GM08714 (cell line): ENCODE data around the gene CCDC134.

Experiments
- H3K4me3 ChIP-seq: fragments of 200-500 bp; sonication (Bioruptor generic); 2 replicates; pipeline ENCODE4 v1.5.1; 2014; ENCODE audit warnings: mild to moderate bottlenecking, low read length, inconsistent platforms
- ZNF274 ChIP-seq: IDR thresholded peaks from 2 replicates; pipeline ENCODE4 v1.6.1; 2012; ENCODE audit warnings: mild to moderate bottlenecking, low read depth, low read length

CCDC134 gene

DNA sequence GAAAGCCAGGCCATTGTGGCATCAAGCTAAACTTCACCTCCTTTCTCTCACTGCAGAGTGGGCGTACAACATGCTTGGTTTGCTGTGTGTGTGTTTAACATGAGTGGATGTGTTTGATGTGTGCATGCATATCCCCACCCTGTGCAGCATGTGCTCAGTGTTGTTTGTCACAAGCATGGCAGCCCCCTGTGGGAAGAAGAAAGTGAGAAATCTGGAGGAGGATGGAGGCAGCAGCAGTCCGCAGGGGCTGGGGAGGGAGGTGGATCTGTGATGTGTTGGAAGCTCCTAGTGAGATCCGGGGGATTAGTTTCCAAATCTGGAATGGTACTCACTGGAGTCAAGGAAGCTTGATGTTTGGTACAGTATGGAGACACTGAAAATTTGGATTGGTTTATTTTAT is 24.1 kb upstream of the CCDC134 start:
- no peak overlapping the region for H3K4me3 ChIP-seq
- TF ChIP-seq ZNF274: no peak

DNA sequence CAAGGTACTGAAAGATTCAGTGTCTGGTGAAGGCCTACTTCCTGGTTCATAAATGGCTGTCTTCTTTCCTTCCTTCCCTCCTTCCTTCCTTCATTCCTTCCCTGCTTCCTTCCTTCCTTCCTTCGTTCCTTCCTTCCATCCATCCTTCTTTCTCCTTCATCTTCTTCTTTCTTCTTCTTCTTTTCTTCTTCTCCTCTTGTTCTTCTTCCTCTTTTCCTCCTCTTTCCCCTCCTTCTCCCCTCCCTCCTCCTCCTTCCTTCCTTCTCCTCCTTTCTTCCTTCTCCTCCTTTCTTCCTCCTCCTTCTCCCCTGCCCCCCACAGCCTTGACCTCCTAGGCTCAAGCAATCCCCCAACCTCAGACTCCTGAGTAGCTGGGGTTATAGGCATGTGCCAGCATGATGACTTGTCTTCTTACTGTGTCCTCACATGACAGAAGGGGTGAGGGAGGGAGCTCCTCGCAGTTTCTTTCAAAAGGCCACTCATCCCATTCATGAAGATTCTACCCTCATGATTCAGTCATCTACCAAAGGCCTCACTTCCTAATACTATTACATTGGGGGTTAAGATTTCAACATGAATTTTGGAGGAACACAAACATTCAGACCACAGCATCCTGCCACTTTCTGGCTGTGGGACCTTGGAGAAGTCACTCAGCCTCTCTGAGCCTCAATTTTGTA is 22.6 kb upstream of the CCDC134 start:
- no peak for TF ChIP-seq ZNF274
- H3K4me3 ChIP-seq: no peak overlapping the region

DNA sequence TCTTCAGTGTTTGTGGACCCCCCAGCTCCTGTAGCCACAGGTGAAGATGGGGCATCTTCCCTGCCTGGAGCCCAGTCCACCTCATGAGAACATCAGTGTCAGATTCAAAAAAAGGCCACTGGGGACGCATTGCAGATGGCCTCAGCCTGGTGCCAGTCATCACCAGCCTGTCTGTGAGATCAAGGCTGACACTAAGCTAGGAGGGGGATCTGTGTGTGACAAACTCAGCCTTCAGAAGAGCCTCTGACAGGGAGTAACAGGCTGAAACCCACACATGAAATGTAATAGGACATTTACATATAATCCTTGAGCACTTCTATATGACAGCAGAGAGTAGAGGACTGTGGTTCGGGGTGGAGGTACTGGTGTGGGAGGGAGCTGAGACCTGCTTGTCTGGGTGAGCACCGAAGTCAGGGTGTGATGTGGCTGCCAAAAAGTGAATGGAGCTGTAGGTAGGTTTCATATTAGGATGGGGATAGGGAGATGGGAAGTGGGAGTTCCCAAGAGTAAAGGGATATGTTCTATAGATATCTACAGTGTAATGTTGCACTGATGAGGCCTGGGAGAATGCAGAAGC is 20.5 kb upstream of the CCDC134 start:
- TF ChIP-seq ZNF274: no peak
- no peak overlapping the region for H3K4me3 ChIP-seq

DNA sequence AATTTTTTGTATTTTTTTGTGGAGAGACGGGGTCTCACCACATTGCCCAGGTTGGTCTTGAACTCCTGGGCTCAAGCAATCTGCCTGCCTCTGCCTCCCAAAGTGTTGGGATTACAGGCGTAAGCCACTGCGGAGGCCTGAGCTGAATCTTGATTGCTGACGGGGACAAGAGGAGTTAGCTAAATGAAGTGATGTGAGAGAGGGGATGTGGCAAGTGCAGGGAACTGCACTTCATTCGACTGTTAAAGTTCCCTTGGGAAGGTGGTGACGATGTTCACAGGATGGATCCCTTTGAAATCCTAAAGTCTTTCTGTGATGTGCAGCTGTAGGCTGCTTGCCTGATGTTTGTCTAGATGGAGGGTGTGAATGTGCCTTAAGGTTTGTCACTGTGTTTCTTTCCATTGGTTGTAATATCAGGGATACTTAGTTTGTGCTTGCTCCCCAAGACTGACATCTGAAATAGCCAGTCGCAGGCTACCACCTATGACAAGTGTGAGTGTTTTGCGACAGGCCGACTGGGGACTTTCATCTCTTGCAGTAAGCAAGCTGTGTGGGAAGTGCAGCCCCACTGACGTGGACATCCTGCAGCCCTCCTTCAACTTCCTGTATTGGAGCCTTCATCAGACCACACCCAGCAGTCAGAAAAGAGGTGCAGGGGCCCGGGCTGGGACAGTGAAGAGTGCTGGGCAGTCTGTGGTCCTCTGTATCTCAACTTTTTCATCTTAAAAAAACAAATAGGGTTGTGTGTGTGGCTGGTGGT is 19.6 kb upstream of the CCDC134 start:
- TF ChIP-seq ZNF274: no peak
- peak overlapping the region; percentile 63; the same call in 1 of the 2 replicates for H3K4me3 ChIP-seq

DNA sequence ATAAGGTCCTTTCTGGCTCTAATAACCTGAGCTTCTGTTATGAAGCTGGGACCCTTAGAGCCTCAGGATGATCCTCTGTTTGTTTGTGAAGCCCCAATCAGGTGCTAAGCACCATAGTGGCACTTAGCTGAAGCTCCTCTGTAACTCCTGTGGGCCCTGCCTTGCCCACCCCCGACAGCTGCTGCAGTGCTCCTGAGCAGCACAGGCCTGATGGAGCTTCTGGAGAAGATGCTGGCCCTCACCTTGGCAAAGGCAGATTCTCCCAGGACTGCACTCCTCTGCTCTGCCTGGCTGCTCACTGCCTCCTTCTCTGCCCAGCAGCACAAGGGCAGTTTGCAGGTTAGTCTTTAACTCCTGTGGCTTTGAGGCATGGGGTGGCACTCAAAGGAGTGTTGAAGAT is 19.0 kb upstream of the CCDC134 start:
- H3K4me3 ChIP-seq: peak overlapping the region; percentile 63; the same call in 1 of the 2 replicates
- TF ChIP-seq ZNF274: no peak

DNA sequence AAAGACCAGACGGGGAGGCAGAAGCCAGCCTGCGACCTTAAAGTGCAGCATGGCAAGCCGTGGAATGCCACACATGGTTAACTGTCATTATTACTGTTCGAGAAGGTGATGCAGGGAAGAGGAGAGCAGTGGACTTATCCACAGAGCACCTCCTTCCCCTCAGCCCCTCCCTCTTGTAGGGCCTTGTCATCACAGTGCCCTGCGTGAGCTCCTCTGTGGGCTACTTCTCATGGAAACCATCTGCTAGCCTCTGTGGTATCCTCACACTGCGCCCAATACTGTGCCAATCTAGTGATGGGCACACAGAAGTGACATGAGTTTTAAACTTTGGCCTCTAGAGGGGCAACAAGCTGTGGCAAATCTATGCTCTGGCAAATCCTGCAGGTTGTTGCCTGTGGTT is 18.2 kb upstream of the CCDC134 start:
- H3K4me3 ChIP-seq: peak overlapping the region; percentile 44; the same call in 1 of the 2 replicates
- TF ChIP-seq ZNF274: no peak

DNA sequence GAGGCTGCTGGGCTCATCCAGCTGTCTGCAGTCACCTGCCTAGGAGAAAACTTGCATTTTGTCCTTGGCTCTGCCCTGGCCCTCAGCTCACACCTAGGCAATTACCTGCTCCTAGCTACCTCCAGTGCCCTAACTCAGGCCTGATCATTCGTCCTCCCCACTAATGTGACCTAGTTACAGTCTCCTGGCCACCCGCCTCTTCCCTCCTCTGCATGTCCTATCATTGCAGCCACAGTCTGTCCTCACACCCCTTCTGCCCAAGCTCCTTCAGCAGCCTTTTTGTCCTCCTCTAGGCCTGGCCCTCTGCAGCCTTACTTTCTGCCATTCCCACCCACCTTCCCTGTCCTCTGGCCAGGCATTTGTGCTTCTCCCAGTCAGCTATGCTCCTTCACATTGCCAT is 17.7 kb upstream of the CCDC134 start:
- peak overlapping the region; percentile 1; the same call in 1 of the 2 replicates for H3K4me3 ChIP-seq
- TF ChIP-seq ZNF274: no peak

DNA sequence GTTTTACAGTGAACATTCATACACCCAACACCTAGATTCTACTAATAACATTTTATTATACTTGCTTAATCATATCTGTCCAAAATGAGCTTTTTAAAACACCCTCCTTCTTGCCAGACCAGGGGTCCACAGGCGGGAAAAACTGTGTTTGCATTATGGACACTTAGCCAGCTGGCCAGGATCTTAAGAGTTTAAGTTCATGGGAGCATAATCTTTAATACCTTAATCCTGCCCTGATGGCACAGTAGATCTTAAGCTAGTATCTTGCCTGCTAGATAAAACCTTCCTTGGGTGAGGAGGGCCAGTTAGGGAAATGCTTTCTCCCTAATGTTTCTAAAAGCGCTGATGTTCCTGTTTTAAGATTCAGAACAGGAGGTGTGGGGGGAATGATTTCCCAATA is 13.1 kb upstream of the CCDC134 start:
- H3K4me3 ChIP-seq: no peak overlapping the region
- TF ChIP-seq ZNF274: no peak

DNA sequence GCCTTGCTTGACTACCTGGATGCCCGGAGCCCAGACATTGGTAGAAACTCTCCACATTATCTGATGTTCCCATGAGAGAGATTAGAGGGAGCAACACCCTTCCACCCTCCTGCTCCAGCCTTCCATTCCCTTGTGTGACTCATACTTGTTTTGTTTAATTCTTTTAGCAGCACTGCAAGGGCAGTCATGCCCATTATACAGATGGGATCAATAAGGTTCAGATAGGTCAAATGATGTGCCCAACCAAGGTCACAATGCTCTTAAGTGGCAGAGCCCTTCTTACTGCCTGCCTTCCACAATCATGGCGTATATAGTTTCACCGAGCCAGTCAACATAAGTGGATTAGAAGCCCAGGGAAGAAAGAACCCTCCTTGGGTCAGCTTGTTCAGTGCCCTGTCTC is 6.6 kb upstream of the CCDC134 start:
- no peak overlapping the region for H3K4me3 ChIP-seq
- no peak for TF ChIP-seq ZNF274

DNA sequence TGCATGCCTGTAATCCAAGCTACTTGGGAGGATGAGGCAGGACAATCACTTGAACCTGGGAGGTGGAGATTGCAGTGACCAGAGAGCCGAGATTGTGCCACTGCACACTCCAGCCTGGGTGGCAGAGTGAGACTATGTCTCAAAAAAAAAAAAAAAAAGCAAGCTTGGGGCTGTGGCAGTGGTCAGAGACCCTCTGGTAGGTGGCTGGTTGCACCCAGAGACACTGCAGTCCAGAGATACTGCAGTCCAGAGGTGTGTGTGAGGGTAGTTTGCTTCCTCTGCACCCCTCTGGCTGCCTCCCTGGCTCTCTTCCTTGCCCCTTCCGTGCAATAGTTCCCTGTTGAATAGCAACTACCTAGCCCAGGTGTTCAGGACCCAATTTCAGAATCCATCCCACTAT is 1.7 kb upstream of the CCDC134 start:
- H3K4me3 ChIP-seq: no peak overlapping the region
- TF ChIP-seq ZNF274: no peak

DNA sequence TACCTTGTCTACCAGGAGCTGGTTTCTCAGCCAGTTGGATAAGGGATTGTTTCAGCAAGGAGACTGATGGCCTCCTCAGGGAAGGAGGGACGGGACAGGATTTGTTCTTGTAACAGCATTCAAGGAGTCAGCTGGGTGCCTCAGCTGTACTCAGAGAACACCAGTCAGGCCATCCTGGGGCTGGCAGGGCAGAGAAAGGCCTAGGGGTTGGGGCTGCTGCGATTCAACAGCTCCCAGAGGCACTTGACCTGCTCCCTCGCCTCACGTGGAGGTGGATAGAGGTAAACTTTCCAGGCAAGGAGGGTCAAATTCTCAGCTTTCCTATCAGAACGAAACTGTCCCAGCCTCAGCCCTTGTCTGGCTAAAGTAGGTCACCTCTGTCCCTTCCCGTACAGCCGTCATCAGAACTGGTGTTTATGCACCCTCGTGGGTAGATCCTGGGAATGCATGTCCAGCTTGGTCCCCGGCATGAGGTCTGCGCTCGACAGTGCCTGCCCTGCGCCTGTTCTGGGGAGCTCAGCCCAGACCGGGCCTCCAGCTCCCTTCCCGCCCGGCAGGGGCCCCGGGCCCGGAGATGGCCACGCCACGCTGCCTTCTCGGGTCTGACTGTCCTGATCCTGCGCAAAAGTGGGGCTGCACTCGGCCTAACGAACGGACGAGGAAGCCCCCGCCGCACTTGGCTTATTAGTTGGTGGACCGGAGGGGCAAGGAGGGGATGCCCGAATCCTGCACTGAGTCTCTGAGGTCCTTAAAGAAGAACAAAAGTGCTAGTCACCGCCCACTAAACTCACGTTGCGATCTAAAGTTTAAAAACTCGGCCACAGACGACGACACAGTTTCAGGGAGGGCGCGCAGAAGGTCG is 762 bp upstream of the CCDC134 start:
- no peak for TF ChIP-seq ZNF274
- H3K4me3 ChIP-seq: peak overlapping the region; percentile 81; the same call in 1 of the 2 replicates

DNA sequence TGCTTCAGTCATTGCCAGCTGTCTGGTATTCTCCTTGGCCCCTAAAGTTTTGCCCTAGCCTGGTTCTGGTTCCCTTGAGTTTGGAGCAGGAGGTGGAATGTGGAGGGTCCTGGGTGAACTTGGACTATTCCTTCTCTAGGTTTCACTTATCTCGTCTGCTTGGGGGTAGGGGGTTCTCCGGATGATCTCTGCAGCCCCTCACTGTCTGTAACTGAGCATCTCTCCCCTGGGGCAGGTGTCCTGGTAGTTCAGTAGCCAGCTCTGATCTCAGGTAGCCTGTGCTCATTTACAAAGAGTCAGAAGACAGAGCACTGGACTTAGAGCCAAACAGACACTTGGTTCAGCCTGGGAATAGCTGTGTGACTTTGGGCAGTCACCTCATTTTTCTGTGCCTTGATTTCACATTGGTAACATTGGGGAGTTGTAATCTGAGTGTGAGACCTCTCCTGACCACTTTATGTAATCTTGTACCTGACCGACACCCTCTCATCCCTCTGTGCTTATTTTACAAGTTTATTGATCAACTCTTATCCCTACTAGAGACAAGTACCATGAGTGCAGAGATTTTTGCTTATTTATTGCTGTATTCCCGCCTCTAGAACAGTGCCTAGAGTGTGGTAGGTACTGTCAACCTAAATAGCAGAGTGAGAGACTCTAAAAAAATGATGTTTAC is 804 bp downstream of the CCDC134 start:
- TF ChIP-seq ZNF274: no peak
- peak overlapping the region; percentile 81 for H3K4me3 ChIP-seq

DNA sequence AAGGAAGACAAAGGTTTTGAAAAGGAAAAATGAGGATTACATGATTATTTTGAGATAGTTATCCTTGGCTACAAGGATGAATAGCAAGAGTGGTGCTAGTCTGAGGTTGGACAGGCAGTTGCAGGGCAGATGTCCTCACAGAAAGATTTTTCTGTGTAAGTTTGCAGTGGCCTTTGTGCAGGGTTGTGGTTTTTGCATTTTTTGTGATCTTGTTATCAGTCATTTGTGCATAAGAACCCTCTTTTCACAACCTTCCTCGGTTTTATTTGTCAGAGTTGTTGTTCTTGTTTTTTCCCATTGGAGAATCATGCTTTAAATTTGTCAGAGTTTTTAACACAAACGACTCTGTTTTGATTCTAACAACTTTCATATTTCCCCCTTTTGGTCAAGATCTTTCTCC is 1.4 kb downstream of the CCDC134 start:
- H3K4me3 ChIP-seq: peak overlapping the region; percentile 81
- no peak for TF ChIP-seq ZNF274

DNA sequence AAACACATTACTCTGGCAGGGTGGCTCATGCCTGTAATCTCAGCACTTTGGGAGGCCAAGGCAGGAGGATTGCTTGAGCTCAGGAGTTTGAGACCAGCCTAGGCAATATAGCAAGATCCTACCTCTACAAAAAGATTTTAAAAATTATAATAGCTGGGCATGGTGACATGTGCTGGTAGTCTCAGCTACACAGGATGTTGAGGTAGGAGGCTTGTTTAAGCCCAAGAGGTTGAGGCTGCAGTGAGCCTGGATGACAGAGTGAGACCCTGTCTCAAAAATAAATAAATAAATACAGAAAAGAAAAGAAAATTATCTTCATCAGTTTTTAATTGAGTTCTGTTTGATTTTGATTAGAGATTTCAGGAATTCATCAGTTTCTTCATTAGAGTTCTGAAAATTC is 5.2 kb downstream of the CCDC134 start:
- no peak for TF ChIP-seq ZNF274

More for the DNA sequence above, 5.2 kb downstream of the CCDC134 start:
- H3K4me3 ChIP-seq: no peak overlapping the region
